NCI-H460 (cell line): ENCODE measurements around the gene NKAPD1. TPM values are rescaled to one million over a fixed set of nuclear protein-coding genes. Genes with fewer than 3 reads are reported as not detected.
"Not testable (repeated sequence)": the region's sequence is repeated elsewhere in the genome, so short reads cannot be mapped to it uniquely, and the experiment has no call there.

ENCODE experiments used
- DNase-seq: peaks from one replicate; pipeline ENCODE4 v3.0.0-alpha.2; 2016; ENCODE audit warnings: low read depth; ENCODE audit errors: extremely low read depth
- total RNA-seq: library from RNA; depleted of rRNA; stranded (reverse); fragments of >200 nt; shearing (Covaris generic); gene quantifications from 2 replicates; pipeline ENCODE4 v1.2.3, GENCODE V29; 2014

Gene NKAPD1
- total RNA-seq, 1 experiment from 2014 or later, result 20.3 TPM

- peak; percentile 0 for DNase-seq
Observed at GRCh38 chr11:112085822-112086421, 11.8 kb downstream of the NKAPD1 start.

DNA sequence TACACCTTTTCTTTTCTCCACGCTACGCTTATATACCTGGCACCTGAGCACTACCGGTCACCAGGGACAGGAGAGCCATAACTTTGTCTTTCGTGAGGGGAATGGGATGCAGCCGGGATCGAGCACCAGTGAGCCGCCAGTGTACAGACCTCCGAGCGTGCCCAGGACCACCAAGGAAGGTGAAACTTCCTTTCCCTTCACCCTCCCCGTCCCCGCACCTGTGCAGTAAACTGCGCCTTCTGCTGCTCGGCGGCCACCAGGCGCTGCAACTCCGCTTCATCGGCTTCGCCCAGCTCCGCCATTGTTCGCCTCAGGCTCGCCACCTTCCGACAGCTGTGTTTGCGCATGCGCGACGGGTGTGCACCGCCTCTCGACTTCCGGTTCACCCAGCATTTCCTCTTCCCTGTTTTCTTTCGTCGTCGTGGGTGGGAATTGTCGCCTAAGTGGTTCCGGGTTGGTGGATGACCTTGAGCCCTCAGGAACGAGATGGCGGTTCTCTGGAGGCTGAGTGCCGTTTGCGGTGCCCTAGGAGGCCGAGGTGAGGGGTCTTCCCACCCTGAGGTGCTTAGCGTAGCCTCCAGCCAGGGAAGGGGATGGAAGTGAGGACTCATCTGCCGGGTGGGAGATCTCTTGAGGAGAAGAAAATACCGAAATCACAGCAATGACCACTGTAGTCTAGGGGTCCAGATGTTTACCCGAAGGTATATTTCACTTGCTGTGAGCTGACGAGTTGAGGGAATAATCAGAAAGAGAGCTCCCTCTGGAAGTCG is 12.5 kb downstream of the NKAPD1 start, which contains the start of the genes SDHD and TIMM8B:
TSS of gene SDHD (plus strand) at position 452 of the 770 bp plus-strand sequence. CDS start at position 487, 35 bp downstream.
TSS of gene TIMM8B (minus strand) at position 335 of the 770 bp plus-strand sequence. CDS start at position 302, 33 bp downstream.
- DNase-seq, result peak; percentile 95

- no peak for DNase-seq
Observed at GRCh38 chr11:112087212-112087611, 13.1 kb downstream of the NKAPD1 start.

GRCh38 chr11:112095302-112095701 is 21.2 kb downstream of the NKAPD1 start:
- not testable (repeated sequence) for DNase-seq

DNA sequence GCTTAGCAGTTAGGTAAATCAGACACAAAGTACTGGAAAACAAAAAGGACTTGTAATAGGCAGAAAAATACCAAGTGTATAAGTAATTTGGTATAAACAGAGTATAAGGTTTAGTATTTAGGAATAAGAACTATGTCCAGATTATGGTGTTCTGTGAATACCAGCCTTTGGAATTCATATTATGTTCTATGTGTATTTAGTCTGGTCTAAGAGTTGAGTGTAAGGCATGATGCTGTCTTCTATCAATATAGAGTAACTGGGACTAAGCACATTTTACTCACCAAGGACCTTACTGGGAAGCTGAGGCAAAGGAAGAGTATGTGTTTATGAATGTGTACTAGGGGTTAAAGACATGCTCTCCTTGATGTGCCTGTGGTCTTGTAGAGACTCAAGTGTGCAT is 22.1 kb downstream of the NKAPD1 start:
- no peak for DNase-seq

DNA sequence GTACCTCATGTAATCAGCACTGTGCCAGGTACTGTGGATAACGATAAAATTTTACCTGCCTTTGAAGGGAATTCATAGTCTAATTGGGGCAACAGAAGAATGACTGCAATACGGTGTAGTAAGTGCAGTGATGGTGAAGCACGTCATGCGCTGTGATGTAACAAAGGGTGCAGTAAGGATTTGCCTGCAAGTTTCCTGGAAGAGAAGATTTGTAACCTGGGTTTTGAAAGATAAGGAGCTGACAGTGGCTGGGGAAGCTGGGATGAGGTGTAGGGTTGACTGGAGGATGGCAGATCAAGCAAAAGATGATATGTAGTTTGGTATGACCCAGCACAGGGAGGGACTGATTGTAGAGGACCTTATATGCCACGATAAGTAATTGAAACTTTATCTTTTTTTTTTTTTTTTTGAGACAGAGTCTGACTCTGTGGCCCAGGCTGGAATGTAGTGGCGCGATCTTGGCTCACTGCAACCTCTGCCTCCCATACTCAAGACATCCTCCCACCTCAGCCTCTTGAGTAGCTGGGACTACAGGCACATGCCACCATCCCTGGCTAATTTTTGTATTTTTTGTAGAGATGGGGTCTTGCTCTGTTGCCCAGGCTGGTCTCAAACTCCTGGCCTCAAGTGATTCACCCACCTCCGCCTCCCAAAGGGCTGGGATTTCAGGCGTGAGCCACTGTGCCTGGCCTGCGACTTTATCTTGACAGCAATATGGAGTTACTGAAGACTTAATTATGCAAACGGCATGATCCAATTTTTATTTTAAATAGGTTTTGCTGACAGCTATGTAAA is 23.8 kb downstream of the NKAPD1 start:
- DNase-seq, result no peak

- no peak for DNase-seq
Observed at GRCh38 chr11:112100462-112100861, 26.4 kb downstream of the NKAPD1 start.

DNA sequence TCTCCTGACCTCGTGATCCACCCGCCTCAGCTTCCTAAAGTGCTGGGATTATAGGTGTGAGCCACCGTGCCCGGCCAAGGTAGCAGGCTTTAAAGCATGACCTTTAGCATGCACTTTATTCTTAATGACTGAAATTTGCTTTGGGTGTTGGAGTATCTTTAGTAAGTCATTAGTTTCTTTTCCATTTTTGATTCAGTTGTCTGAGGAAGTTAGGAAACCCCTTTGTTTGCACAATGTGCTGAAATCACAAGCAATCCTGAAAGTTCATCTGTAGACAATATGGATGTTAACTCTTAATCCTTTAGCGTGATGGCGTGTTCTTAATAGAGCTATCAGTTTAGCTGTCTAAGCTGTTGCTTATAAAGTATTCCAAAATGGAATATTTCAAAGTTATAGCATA is 29.3 kb downstream of the NKAPD1 start:
- DNase-seq, result no peak

DNA sequence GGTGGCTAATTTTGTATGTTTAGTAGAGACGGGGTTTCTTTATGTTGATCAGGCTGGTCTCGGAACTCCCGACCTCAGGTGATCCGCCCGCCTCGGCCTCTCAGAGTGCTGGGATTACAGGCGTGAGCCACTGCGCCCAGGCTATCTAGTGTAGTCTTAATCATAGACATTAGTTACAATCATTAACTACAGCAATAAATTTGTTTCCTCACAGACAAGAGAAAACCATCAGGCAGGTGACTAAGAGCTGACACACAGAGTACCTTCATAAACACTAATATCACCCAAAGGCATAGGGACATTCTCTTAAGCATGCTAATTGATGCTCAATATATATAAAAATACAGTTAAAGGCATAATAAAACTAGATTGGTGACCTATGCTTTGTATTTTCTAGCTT is 32.0 kb downstream of the NKAPD1 start:
- DNase-seq, result no peak

GRCh38 chr11:112113539-112114457 is 39.7 kb downstream of the NKAPD1 start:
- peak; percentile 43 for DNase-seq

GRCh38 chr11:112114460-112114859 is 40.4 kb downstream of the NKAPD1 start:
- DNase-seq, result no peak

- no peak for DNase-seq
Observed at GRCh38 chr11:112115386-112115785, 41.3 kb downstream of the NKAPD1 start.

- DNase-seq, result no peak
Observed at GRCh38 chr11:112118176-112118575, 44.1 kb downstream of the NKAPD1 start.

- DNase-seq, result no peak
Observed at GRCh38 chr11:112121981-112122615, 48.0 kb downstream of the NKAPD1 start.

DNA sequence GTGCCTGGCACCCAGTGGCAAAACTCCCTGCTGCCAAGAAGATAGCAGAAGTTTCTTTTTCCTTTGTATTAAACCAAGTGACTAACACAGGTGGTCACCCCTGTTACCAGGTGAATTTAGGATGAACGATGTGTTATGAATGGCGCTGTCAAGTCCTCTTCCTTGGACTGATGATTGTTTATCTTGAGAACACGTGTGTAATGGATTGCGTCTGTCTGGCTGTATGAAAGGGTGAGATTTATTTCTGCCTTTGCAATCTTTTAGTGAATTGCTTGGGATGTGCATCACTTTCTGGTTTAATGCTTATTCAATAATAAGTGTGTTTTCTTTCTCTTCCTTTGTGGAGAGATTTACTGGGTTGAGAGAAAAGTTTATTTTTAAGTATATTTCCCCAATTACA is 49.0 kb downstream of the NKAPD1 start:
- no peak for DNase-seq

DNA sequence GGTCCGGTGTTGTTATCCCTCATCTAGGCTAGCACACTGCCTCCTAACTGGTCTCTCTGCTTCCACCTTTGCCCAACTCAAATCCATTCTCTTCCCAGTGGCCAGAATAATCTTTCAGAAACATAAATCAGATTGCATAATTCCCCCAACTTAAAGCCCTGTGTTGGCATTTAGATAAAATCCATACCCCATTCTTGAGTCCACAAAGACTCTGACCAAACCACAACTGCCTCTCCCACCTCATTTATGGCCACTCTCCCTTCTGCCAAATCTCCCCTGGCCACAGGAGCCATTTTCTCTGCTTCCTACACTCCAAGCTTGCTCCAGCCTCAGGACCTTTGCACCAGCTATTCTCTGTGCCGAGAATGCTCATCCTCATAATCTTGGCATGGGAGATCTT is 53.0 kb downstream of the NKAPD1 start:
- no peak for DNase-seq

DNA sequence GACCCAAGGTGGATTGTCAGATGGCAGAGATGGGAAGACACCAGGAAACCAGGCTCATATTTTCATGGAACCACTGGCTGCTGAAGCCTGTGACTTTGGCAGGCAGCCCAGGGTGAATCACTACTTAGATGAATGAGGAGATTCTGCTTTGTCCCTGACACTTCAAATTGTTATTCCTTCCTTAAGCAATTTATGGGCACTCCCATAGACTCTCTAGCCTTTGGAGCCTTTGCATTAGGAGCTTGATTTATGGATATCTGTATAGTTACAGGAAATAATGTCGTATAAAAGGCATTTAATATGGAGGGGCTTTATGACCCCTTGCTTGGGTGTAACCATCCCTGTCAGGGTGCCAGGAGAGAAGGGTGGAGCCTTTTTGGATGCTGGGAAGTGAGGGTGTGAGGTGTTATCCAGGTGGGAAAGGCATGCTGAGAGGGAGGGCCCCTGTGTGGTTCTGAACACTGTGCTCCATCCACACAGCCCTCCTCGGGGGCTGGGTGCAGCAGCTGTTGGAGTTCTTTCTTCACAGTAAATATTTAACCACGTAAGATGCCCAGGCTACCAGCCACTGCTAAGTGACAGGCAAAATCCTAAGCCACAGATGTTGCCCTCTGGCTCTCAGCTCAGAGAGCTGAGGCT is 54.5 kb downstream of the NKAPD1 start:
- DNase-seq, result peak; percentile 26

DNA sequence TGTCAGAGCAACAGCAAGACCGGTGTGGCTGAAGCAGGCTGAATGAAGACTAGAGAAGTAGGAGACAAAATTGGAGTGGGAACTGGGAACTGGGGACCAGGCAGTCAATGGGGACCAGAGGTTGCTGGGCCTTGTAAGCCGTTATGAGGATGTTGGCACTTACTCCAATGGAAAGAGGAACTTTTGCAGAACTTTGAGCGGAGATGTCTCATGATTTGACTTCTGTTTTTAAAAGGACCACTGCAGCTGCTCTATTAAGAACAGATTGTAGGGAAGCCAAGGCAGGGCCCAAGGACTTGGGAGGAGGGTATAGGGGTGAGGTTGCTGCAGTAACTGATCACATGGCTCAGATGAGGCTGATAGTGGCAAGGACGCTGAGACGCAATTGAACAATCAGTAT is 55.6 kb downstream of the NKAPD1 start:
- DNase-seq, result no peak

DNA sequence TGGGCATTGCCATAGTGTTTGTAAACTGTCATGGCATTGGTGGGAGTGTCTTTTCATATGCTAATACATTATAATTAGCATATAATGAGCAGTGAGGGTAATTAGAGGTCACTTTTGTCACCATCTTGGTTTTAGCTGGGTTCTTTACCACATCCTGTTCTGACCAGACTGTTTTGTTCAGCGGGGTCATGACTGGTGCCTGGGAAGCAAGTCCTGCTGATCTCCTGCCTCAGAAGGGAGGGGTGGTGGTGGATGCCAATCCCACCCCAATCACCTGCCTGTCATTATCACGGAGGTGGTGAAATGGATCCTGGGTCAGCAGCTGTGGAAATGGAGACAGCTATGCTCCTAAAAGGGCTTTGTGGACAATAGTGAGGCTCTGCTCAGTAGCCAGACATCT is 58.6 kb downstream of the NKAPD1 start:
- no peak for DNase-seq
